ENCODE data around the gene MIER3.
"Not testable (repeated sequence)": the region's sequence is repeated elsewhere in the genome, so short reads cannot be mapped to it uniquely, and the experiment has no call there.

MIER3 gene

DNA sequence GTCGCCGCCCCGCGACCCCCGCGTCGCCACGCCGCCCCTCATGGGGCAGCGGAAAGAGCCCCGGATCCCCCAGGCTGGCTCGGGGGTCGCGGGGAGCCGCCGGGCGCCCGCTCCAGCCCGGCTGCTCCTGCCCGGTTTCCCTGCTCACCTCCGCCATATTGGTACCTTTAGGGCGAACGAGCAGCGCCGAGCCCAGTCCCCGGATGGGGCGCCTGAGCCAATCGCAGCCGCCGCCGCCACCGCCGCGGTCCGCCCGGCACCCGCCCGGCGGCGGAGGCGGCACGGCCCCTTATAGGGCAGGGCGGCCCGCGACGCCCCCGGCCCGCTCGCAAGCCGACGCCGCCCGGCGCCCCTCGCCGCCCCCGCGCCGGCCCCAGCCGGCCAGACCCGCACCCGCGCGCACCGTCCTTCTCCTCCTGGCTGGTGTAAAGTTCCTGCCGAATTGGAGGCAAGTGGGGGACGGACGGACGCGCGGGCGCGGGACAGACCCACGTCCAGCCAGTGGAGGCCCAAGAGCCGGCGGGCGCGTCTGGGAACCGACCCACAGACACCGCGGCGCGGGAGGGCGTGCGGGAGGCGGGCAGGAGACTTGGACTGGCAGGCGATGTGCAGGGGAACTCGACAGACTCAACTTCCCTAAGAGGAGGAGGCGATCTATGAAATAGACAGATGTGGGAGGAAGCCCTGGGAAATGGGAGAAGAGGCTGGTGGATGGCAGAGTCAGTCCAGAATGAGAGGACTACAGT is at the start of gene MIER3:
MIER3 (minus strand) TSS at position 178 of the 746 bp plus-strand sequence; CDS start at position 157, 21 bp downstream.
- no peak for DNase-seq

DNA sequence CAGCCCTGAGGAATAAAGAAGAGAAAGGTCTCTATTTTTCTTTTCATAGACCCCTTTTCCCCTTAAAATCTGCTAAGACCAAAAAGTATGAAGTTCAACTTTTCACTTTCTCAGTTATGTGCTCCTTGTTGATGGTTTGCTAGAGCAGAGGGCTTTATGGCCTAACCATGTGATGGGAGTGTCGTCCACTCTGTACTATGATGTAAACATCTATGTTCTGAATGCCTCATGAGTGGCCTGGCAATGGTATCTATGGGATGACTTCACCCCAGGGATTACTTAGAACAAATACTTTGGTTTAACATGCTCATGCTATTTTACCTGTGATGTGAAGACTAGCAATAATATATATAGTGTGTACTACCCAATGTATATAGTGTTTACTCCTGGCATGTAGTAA is 43.7 kb upstream of the MIER3 start:
- DNase-seq = no peak

- no peak for DNase-seq
Measured at GRCh38 chr5:56993241-56993640, 41.3 kb upstream of the MIER3 start.

DNA sequence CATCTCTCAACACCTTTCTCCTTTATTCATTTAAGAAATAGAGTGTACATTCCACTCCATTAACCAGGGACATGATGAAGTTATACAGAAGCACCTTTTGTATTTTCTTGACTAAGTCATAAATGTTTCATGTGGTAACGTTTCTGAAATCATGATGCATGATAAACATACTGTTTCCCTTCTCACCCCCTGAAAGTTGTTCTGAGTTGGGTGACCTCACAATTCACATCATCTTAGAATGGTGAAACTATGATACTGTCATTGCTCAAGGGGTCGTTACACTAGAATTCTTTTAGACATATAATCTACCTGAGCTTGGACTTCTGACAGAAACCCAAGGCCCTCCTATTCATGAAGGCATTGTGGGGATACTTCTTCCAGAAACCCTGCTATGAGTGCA is 37.8 kb upstream of the MIER3 start:
- DNase-seq = no peak

GRCh38 chr5:56988490-56988889 is 36.6 kb upstream of the MIER3 start:
- no peak for DNase-seq

GRCh38 chr5:56987171-56987570 is 35.2 kb upstream of the MIER3 start:
- DNase-seq = no peak

GRCh38 chr5:56986626-56986947 is 34.7 kb upstream of the MIER3 start:
- no peak for DNase-seq

DNA sequence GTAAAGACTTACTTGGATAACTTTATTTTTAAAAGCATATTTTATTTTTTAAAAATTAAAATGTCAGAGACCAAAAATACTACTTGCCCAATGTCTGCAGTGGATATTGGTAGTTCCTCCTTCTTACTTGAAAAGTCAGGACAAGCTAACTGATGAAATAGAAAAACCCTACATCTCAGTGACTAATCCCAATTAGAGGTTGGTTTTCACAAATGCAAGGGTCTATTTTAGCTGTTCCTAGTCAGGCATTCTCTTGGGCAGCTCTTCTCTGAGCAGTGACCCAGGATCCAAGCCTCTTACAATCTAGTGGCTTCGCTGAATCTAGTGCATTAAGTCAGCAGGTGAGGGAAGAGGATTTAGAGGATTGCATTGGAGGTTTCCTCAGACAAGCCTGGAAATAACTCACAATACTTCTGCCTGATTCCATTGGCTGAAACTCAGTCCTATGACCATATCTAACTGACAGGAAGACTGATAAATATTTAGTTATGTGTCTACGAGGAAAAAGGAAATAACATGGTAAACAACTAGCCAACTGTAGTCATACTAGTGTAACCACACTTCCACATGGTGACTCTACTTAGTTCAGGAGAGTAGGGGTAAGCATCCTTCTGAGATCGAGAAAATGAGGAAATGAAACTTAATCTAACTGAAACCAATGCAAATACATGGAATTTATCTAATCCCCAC is 34.2 kb upstream of the MIER3 start:
- no peak for DNase-seq

GRCh38 chr5:56984445-56984844 is 32.5 kb upstream of the MIER3 start:
- DNase-seq = no peak

GRCh38 chr5:56983593-56984361 is 31.9 kb upstream of the MIER3 start:
- DNase-seq = no peak

- DNase-seq = no peak
Measured at GRCh38 chr5:56981548-56982315, 29.8 kb upstream of the MIER3 start.

DNA sequence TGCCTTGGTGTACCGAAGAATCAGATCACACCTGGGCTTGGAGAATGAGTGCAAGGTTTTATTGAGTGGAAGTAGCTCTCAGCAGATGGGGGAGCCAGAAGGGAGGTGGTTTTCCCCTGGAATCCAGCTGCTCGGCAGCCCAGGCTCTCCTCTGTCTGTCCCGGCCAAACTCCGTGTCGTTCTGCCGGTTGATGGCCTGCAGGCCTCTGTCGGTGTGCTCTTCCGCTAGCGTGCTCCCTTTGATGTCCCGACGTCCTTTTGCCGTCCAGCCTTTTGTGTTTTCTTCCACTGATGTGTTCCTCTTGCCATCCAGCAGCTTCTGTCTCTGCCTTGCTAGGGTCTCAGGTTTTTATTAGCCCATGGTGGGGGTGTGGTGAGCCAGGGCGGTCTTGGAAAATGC is 28.0 kb upstream of the MIER3 start:
- no peak for DNase-seq

GRCh38 chr5:56979526-56979925 is 27.6 kb upstream of the MIER3 start:
- DNase-seq = not testable (repeated sequence)

- no peak for DNase-seq
Measured at GRCh38 chr5:56977822-56978221, 25.9 kb upstream of the MIER3 start.

- DNase-seq = no peak
Measured at GRCh38 chr5:56977021-56977420, 25.1 kb upstream of the MIER3 start.

DNA sequence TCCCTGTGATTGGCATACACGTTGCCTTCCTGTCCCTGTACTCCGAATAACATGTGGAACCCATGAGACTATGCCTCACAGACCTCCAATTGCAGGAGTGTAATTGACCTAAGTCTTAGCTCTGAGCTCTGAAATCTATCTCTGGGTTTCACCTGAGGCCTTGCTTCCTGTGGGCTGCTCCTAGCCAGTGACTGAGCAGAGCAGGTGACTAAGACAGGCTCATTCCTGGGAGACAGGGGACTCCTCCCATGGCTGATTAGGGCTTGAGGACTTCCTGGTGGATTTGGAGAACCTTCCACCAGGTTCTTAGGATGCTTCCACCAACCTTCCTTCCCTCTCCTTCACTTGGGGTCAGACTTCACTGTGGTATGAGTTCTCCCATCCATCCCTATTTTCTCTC is 22.3 kb upstream of the MIER3 start:
- no peak for DNase-seq

DNA sequence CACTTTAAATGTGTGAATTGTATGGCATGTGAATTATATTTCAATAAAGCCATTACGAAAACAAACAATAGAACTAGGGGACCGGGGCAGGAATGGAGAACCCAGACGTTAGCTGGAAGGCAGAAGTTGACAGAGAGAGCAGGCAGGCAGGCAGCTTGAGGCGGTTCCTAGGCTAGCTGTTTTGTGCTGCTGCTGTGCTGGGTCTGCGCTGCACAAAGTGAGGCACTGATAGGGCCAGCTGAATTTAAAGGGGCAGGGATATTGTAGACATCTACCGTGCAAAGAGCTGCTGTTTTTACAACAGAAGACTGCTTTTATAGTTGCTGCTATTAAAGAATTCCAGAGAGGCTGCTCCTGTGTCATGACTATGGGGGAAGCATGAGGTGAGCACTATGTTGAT is 21.6 kb upstream of the MIER3 start:
- DNase-seq = no peak

DNA sequence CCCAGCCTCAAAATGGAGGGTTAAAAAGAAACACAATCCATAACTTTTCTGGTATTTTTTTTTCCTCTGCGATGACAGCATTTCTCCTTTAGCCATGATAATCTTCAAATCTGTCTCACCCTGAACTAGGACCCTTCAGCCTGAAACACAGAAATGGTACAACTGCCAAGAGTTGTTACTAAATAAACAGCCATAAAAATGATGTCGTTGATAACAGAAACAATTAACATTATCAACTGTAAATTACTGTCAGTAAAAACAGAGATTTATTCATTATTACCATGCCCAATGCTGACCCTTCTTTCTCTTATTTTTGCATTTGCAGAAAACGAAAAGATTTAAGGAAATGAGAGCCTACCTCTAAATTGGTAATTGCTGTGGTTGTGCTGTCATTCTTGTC is 19.4 kb upstream of the MIER3 start:
- DNase-seq = no peak

GRCh38 chr5:56964173-56964572 is 12.2 kb upstream of the MIER3 start:
- no peak for DNase-seq

- no peak for DNase-seq
Measured at GRCh38 chr5:56963246-56963645, 11.3 kb upstream of the MIER3 start.

GRCh38 chr5:56962286-56962685 is 10.4 kb upstream of the MIER3 start:
- DNase-seq = no peak

DNA sequence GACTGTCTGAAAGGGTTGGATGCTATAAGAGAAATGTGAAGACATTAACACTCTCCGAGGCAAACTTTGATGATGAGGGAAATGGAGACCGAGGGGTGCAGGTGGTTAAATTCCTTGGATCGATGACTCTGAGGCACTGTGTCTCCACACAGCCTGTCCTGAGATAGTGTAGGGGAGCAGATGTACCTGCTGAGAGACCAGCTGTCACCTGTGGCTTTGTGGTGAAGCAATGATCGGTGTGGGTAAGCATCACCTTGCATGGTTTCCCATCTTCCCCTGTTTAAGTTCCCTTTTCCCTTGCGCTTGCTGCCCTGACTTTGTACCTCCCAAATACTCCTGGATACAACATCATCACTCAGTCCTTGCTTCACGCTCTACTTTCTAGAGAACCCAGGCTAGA is 9.8 kb upstream of the MIER3 start:
- no peak for DNase-seq

- DNase-seq = no peak
Measured at GRCh38 chr5:56959326-56959725, 7.4 kb upstream of the MIER3 start.

All from GF-D8 (cell line).